Left renal pelvis (tissue), 4 donors: Measurements from ENCODE around the gene RBBP8. TPM values are rescaled to one million over a fixed set of nuclear protein-coding genes. Genes with fewer than 3 reads are reported as not detected.
"Not testable (repeated sequence)": the region's sequence is repeated elsewhere in the genome, so short reads cannot be mapped to it uniquely, and the experiment has no call there.

Experiments used
- DNase-seq, 4 donors: peaks; one replicate each; pipeline ENCODE4 v3.0.0-alpha.2; 2013; ENCODE audit warnings: low read depth in 4 of 4, low spot score in 3 of 4
- polyA plus RNA-seq, 4 donors: library from polyadenylated mRNA; unstranded; fragments of 120-200 nt; gene quantifications; one replicate each; pipeline ENCODE4 v1.2.1, GENCODE V29; 2013; ENCODE audit not compliant: insufficient read length in 4 of 4

RBBP8 gene
- 10 to 100 TPM; 18.1 to 69.6 (median 52.5) TPM for polyA plus RNA-seq

GRCh38 chr18:22933206-22933965, at the start of gene RBBP8:
Gene RBBP8 (plus strand): TSS chr18:22933328. CDS start chr18:22936852, 3,524 bp downstream.
- peak; percentile 69 to 80 (median 74) for DNase-seq

GRCh38 chr18:22883827-22884226, 49.3 kb upstream of the RBBP8 start:
- DNase-seq: no peak

- DNase-seq: not testable (repeated sequence)
Observed at GRCh38 chr18:22885694-22886093, 47.4 kb upstream of the RBBP8 start.

- DNase-seq: no peak
Observed at GRCh38 chr18:22899421-22899820, 33.7 kb upstream of the RBBP8 start.

- no peak for DNase-seq
Observed at GRCh38 chr18:22900558-22901238, 32.4 kb upstream of the RBBP8 start.

GRCh38 chr18:22902093-22902492, 31.0 kb upstream of the RBBP8 start:
- DNase-seq: no peak

- DNase-seq: not testable (repeated sequence)
Observed at GRCh38 chr18:22903248-22903647, 29.9 kb upstream of the RBBP8 start.

- DNase-seq: no peak
Observed at GRCh38 chr18:22912149-22912548, 21.0 kb upstream of the RBBP8 start.

GRCh38 chr18:22912835-22913234, 20.3 kb upstream of the RBBP8 start:
- no peak for DNase-seq

- peak; percentile 60 to 73 (median 65) for DNase-seq
Observed at GRCh38 chr18:22913861-22914260, 19.3 kb upstream of the RBBP8 start.

- DNase-seq: no peak
Observed at GRCh38 chr18:22914633-22915032, 18.5 kb upstream of the RBBP8 start.

GRCh38 chr18:22915337-22915736, 17.8 kb upstream of the RBBP8 start:
- DNase-seq: no peak

- DNase-seq: no peak
Observed at GRCh38 chr18:22921772-22922171, 11.4 kb upstream of the RBBP8 start.

GRCh38 chr18:22924589-22924988, 8.5 kb upstream of the RBBP8 start:
- no peak for DNase-seq

GRCh38 chr18:22926454-22926853, 6.7 kb upstream of the RBBP8 start:
- DNase-seq: no peak

- DNase-seq: no peak
Observed at GRCh38 chr18:22928339-22928738, 4.8 kb upstream of the RBBP8 start.

GRCh38 chr18:22930089-22930713, 2.9 kb upstream of the RBBP8 start:
- peak in 1 of 4 donors; percentile 47 for DNase-seq

GRCh38 chr18:22932885-22933205, 283 bp upstream of the RBBP8 start:
- DNase-seq: no peak

- DNase-seq: no peak
Observed at GRCh38 chr18:22933966-22934423, 867 bp downstream of the RBBP8 start.

- no peak for DNase-seq
Observed at GRCh38 chr18:22934789-22935188, 1.7 kb downstream of the RBBP8 start.

GRCh38 chr18:22935431-22935830, 2.3 kb downstream of the RBBP8 start:
- no peak for DNase-seq

GRCh38 chr18:22936515-22936914, 3.4 kb downstream of the RBBP8 start:
- DNase-seq: no peak
